K562 (cell line): ENCODE measurements around the gene SNX30. TPM values are rescaled to one million over a fixed set of nuclear protein-coding genes. Genes with fewer than 3 reads are reported as not detected.
A peak's percentile ranks its signal among the peaks of the same experiment; 100 is the strongest.

Source experiments
- ATAC-seq: fragments of 200-7000 bp; cut with Tn5 transposase; 3 replicates; pipeline ENCODE4 v1.9.1; 2020; ENCODE audit warnings: moderate library complexity
- BruUV-seq: library from RNA; stranded (reverse); fragments of 400-500 nt; replicated peaks from 2 replicates; lab custom pipeline; 2021; lab: Mats Ljungman, UMichigan
- CTCF ChIA-PET: fragments of 300-600 bp; formaldehyde crosslinking; extraction: SDS; loops from one replicate; lab custom pipeline; 2021; ENCODE audit warnings: low intra/inter-chr PET ratio; lab: Yijun Ruan, JAX
- POLR2A ChIA-PET: fragments of 300-600, 350-650 bp; sonication (Branson Sonifier 250); formaldehyde crosslinking; extraction: SDS; loops from one replicate; lab custom pipeline; 2021; ENCODE audit warnings: antibody characterized with exemption, inconsistent platforms; lab: Yijun Ruan, JAX
- DNase-seq, 4 experiments: peaks; one replicate each; pipeline versions ENCODE4 v3.0.0 to v3.0.0-alpha.2; 2011 to 2018; ENCODE audit warnings: low spot score in 3 of 4, mixed read lengths in 3 of 4; ENCODE audit errors: extremely low read depth in 1 of 4
- FAIRE-seq: peaks from 2 replicates; lab custom pipeline; 2011; peaks lifted over from hg19 to GRCh38; lab: Jason Lieb, UNC
- H2AFZ ChIP-seq: 2 replicates; pipeline ENCODE4 v1.6.0; 2011; ENCODE audit warnings: low read depth, low read length, control low read depth, inconsistent platforms
- H3K27ac ChIP-seq: fragments of 200-600 bp; 3 replicates; pipeline ENCODE4 v1.8.0; 2011; ENCODE audit warnings: low read depth, mild to moderate bottlenecking, control low read depth, inconsistent platforms, low read length, moderate library complexity, mixed read lengths; ENCODE audit errors: extremely low read depth
- H3K27me3 ChIP-seq, 2 experiments: fragments of 300-600 bp in 1 of 2; 2 replicates in 1 of 2; 3 replicates in 1 of 2; pipeline versions ENCODE4 v1.6.0 to v1.8.0; 2011; ENCODE audit warnings: inconsistent platforms in 2 of 2, low read length in 2 of 2, mild to moderate bottlenecking in 1 of 2, mixed read lengths in 1 of 2, moderate library complexity in 1 of 2; ENCODE audit not compliant: control insufficient read depth in 2 of 2, insufficient read depth in 2 of 2
- H3K36me3 ChIP-seq: fragments of 300-600 bp; 3 replicates; pipeline ENCODE4 v1.8.0; 2011; ENCODE audit warnings: mild to moderate bottlenecking, low read length, inconsistent platforms; ENCODE audit not compliant: control insufficient read depth, insufficient read depth
- H3K4me1 ChIP-seq, 2 experiments: fragments of 200-600 bp in 1 of 2; replicated peaks in 1 of 2; 2 replicates in 1 of 2; 3 replicates in 1 of 2; pipeline versions ENCODE4 v1.5.1 to v1.8.0; 2011; ENCODE audit warnings: inconsistent platforms in 2 of 2, low read length in 2 of 2, mild to moderate bottlenecking in 1 of 2, mixed read lengths in 1 of 2, moderate library complexity in 1 of 2; ENCODE audit not compliant: control insufficient read depth in 2 of 2, insufficient read depth in 2 of 2
- H3K4me2 ChIP-seq: 2 replicates; pipeline ENCODE4 v1.6.1; 2011; ENCODE audit warnings: low read length, control low read depth, inconsistent platforms, mixed read lengths; ENCODE audit not compliant: insufficient read depth
- H3K4me3 ChIP-seq: fragments of 200-600 bp; sonication (generic), shearing (Covaris generic); 2 replicates; pipeline ENCODE4 v1.5.1; 2016; ENCODE audit warnings: control low read depth, inconsistent platforms
- H3K79me2 ChIP-seq: fragments of 200-600 bp; 3 replicates; pipeline ENCODE4 v1.8.0; 2011; ENCODE audit warnings: low read length, inconsistent platforms; ENCODE audit not compliant: control insufficient read depth, insufficient read depth
- H3K9ac ChIP-seq, 2 experiments: 2 replicates each; pipeline versions ENCODE4 v1.6.0 to v1.6.1; 2011; ENCODE audit warnings: low read depth in 2 of 2, low read length in 2 of 2, control low read depth in 1 of 2, inconsistent platforms in 1 of 2, mild to moderate bottlenecking in 1 of 2, mixed read lengths in 1 of 2; ENCODE audit not compliant: insufficient read depth in 1 of 2
- H3K9me1 ChIP-seq: one replicate; pipeline ENCODE4 v1.6.0; 2011; ENCODE audit warnings: inconsistent platforms, mild to moderate bottlenecking, low read length, moderate library complexity; ENCODE audit not compliant: control insufficient read depth, insufficient read depth
- H3K9me3 ChIP-seq: replicated peaks from 2 replicates; pipeline ENCODE4 v1.5.1; 2011; ENCODE audit warnings: low read depth, low read length, inconsistent platforms; ENCODE audit not compliant: control insufficient read depth, insufficient read depth
- H4K20me1 ChIP-seq: replicated peaks from 2 replicates; pipeline ENCODE4 v1.6.1; 2011; ENCODE audit warnings: low read length, inconsistent platforms, mixed read lengths; ENCODE audit not compliant: control insufficient read depth, insufficient read depth
- HDAC6 ChIP-seq: IDR thresholded peaks from 2 replicates; pipeline ENCODE4 v1.6.1; 2012; ENCODE audit warnings: low read depth, mild to moderate bottlenecking, control low read depth, inconsistent platforms, low read length, moderate library complexity
- MAX ChIP-seq: sonication (generic); formaldehyde crosslinking; IDR thresholded peaks from 2 replicates; pipeline ENCODE4 v1.9.0; 2022; ENCODE audit warnings: mild to moderate bottlenecking, missing genetic modification reagents
- ZNF766 ChIP-seq: fragments of 200-800 bp; sonication (Bioruptor generic); conservative IDR thresholded peaks from 2 replicates; pipeline ENCODE4 v1.6.1; 2016; ENCODE audit warnings: missing genetic modification characterization, missing compliant biosample characterization
- WGBS: fragments of 100-300 bp; shearing (Covaris generic); methylation state at CpG from one replicate; pipeline ENCODE4 v1.1.6; 2016; ENCODE audit warnings: low coverage, mixed read lengths; ENCODE audit not compliant: insufficient coverage; ENCODE audit errors: missing lambda C conversion rate; 5-methylcytosine and 5-hydroxymethylcytosine counted together
- in situ Hi-C: fragments of 300-500 bp; cut with MboI; formaldehyde crosslinking; loops from 4 replicates; pipeline ENCODE4 v1.15.0; 2018; ENCODE audit warnings: inconsistent platforms, mixed read lengths
- intact Hi-C: fragments of 100-400 bp; cut with micrococcal nuclease; formaldehyde crosslinking; loops from 2 replicates; pipeline ENCODE4 v1.14.2; 2022
- polyA plus RNA-seq, 8 experiments: library from polyadenylated mRNA; depleted of rRNA in 4 of 8; stranded (reverse) in 5 of 8; unstranded in 3 of 8; fragments of >200 nt; fragmentation: Nextera tagmentation in 2 of 8; fragmentation: Illumina TruSeq in 1 of 8; extraction: Ambion mirVana in 2 of 8; extraction: Trizol in 1 of 8; gene quantifications; 2 replicates each; pipeline versions ENCODE4 v1.2.1 to v1.2.3, GENCODE V29; 2011 to 2014; ENCODE audit warnings: inconsistent platforms in 1 of 8, missing spikeins in 1 of 8
- total RNA-seq, 7 experiments: library from RNA; depleted of rRNA in 6 of 7; stranded (reverse); fragments of >200 nt in 6 of 7; fragmentation: Illumina TruSeq in 2 of 7; extraction: Trizol in 2 of 7; gene quantifications; 2 replicates each; pipeline versions ENCODE4 v1.2.1 to v1.2.3, GENCODE V29; 2011 to 2021; ENCODE audit warnings: low replicate concordance in 1 of 7

SNX30 gene
- total and polyA plus RNA-seq, 9 of the 15 experiments (the other 6 are each of a cell fraction or from before 2014, with no cell fraction given) = 0.76 to 5.9 (median 3.3) TPM

- H3K9ac ChIP-seq = peak within 1 kb of the TSS in 1 of 2 experiments; percentile 8; a peak in 1 of 4 replicates
- 7% methylated on average over 69 of the region's 78 CpGs for WGBS
- peaks cover 26 to 59% of the 10 kb centered on the region in 2 experiments for H3K27me3 ChIP-seq
- peaks cover 0 to 14% of the 10 kb centered on the region in 2 experiments; a peak in 1 of 5 replicates for H3K4me1 ChIP-seq
- DNase-seq = no peak
- no peaks in the 10 kb centered on the region for H3K9me3 ChIP-seq
- POLR2A ChIA-PET = no interaction called here
- ATAC-seq = peak; percentile 43; the same call in 2 of the 3 replicates
- BruUV-seq = no TSS peak
- no peak within 1 kb of the TSS for H2AFZ ChIP-seq
- no peaks in the 10 kb centered on the region for H3K36me3 ChIP-seq
- no peaks in the 10 kb centered on the region for H4K20me1 ChIP-seq
- H3K4me2 ChIP-seq = no peak within 1 kb of the TSS
- CTCF ChIA-PET = no interaction called here
- H3K9me1 ChIP-seq = no peaks in the 10 kb centered on the region
- H3K4me3 ChIP-seq = no peak within 1 kb of the TSS
- in situ Hi-C loops (no loop called here), intact Hi-C loops (no loop called here)
- H3K27ac ChIP-seq = no peak within 1 kb of the TSS
- no peaks in the 10 kb centered on the region for H3K79me2 ChIP-seq
- TF ChIP-seq HDAC6 = peak; percentile 92; the same call in 1 of the 2 replicates
- TF ChIP-seq MAX (CRISPR knock-in tag) = no peak
- TF ChIP-seq ZNF766 (CRISPR knock-in tag) = no peak
- no peak for FAIRE-seq
These were observed 139.8 kb downstream of the SNX30 start, which contains the start of gene SLC46A2 for GRCh38 chr9:112890106-112891081. TSS of gene SLC46A2 (minus strand) at chr9:112890876. CDS start at chr9:112890681, 195 bp downstream.
